ENCODE data around the gene ZNF236.
"Not testable (repeated sequence)": the region's sequence is repeated elsewhere in the genome, so short reads cannot be mapped to it uniquely, and the experiment has no call there.

ZNF236 gene

GRCh38 chr18:76977684-76978232 lies 155.4 kb downstream of the ZNF236 start:
- no peak for DNase-seq

- DNase-seq = no peak
Observed at GRCh38 chr18:76978616-76979015, 156.3 kb downstream of the ZNF236 start.

- no peak for DNase-seq
Observed at GRCh38 chr18:76979111-76979751, 156.9 kb downstream of the ZNF236 start.

- no peak for DNase-seq
Observed at GRCh38 chr18:76979906-76980305, 157.5 kb downstream of the ZNF236 start.

- DNase-seq = no peak
Observed at GRCh38 chr18:76980663-76981395, 158.5 kb downstream of the ZNF236 start.

- no peak for DNase-seq
Observed at GRCh38 chr18:76981396-76981968, 159.1 kb downstream of the ZNF236 start.

- DNase-seq = no peak
Observed at GRCh38 chr18:76982038-76982437, 159.7 kb downstream of the ZNF236 start.

GRCh38 chr18:76982841-76983583 lies 160.7 kb downstream of the ZNF236 start:
- peak; percentile 80 for DNase-seq

- DNase-seq = no peak
Observed at GRCh38 chr18:76983613-76984051, 161.3 kb downstream of the ZNF236 start.

- no peak for DNase-seq
Observed at GRCh38 chr18:76984193-76985155, 162.1 kb downstream of the ZNF236 start.

GRCh38 chr18:76985156-76985950 lies 163.0 kb downstream of the ZNF236 start:
- no peak for DNase-seq

- DNase-seq = no peak
Observed at GRCh38 chr18:76985951-76986236, 163.5 kb downstream of the ZNF236 start.

- no peak for DNase-seq
Observed at GRCh38 chr18:76986406-76986805, 164.0 kb downstream of the ZNF236 start.

- DNase-seq = no peak
Observed at GRCh38 chr18:76988031-76988826, 165.9 kb downstream of the ZNF236 start.

- no peak for DNase-seq
Observed at GRCh38 chr18:76988827-76989646, 166.7 kb downstream of the ZNF236 start.

- DNase-seq = no peak
Observed at GRCh38 chr18:76989647-76990190, 167.4 kb downstream of the ZNF236 start.

- DNase-seq = not testable (repeated sequence)
Observed at GRCh38 chr18:76990343-76991020, 168.1 kb downstream of the ZNF236 start.

- no peak for DNase-seq
Observed at GRCh38 chr18:76991021-76991688, 168.8 kb downstream of the ZNF236 start.
